AG10803 (cell line): ENCODE results near the gene RPS6KA5.
"Not testable (repeated sequence)": the region's sequence is repeated elsewhere in the genome, so short reads cannot be mapped to it uniquely, and the experiment has no call there.

Experiments
- DNase-seq: peaks from one replicate; pipeline ENCODE4 v3.0.0; 2010; ENCODE audit warnings: low read depth
- H3K4me3 ChIP-seq: 2 replicates; pipeline ENCODE4 v1.5.1; 2011; ENCODE audit warnings: mild to moderate bottlenecking, low read length, control low read depth
- CTCF ChIP-seq: conservative IDR thresholded peaks from 2 replicates; pipeline ENCODE4 v1.5.1; 2011; ENCODE audit warnings: mild to moderate bottlenecking, low read length, control low read depth, inconsistent platforms

The RPS6KA5 gene

DNA sequence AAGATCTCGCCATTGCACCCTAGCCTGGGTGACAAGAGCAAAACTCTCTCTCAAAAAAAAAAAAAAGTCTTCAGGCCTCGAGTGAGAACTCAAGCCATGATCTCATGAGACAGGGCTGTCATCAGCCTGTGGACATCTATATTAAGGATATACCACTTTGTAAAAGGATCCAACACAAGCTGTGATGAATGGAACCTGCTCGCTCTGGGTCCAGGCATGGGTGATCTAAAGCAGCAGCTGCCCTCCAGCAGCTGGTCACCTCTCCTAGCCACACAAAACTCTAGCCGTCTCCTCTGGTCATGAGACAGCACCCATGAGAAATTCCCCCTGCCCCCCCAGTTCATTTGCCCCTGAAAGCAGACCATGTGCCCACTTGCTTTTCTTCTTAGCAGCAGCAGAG is 34.3 kb upstream of the RPS6KA5 start:
- no peak overlapping the region for H3K4me3 ChIP-seq
- no peak for TF ChIP-seq CTCF
- DNase-seq: no peak

GRCh38 chr14:91093743-91094472 is 33.5 kb upstream of the RPS6KA5 start:
- H3K4me3 ChIP-seq, DNase-seq: not testable (repeated sequence)

- no peak overlapping the region for H3K4me3 ChIP-seq
- TF ChIP-seq CTCF: no peak
- no peak for DNase-seq
Measured at GRCh38 chr14:91092073-91092472, 31.6 kb upstream of the RPS6KA5 start.

GRCh38 chr14:91090743-91091142 is 30.3 kb upstream of the RPS6KA5 start:
- H3K4me3 ChIP-seq: no peak overlapping the region
- TF ChIP-seq CTCF: no peak
- DNase-seq: no peak

DNA sequence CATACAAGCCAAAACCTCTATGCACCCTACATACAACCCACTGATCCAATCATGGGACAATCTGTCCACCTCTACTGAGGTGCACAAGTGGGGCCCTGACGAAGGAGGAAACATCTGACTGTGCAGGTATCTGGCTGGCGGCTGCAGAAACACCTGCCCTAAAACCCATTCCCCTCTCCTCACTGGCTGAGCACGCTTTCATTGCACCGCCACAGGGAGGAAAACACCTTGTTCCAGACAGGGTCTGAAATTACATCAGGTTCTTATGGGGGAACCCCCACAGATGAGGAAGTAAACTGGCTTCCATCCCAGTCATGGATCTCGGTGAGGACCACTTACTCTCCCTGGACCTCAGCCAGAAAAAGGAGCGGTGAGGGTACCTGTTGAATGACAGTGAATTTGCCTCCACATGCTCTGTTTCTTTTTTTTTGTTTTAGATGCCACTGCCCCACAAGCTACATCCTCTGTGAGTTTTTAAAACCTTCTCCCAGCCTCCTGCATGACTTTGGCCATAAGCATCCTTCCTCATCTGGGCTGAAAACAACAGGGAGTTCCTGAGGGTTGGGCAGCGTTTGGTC is 29.6 kb upstream of the RPS6KA5 start:
- TF ChIP-seq CTCF: no peak
- no peak for DNase-seq
- no peak overlapping the region for H3K4me3 ChIP-seq

- TF ChIP-seq CTCF: no peak
- DNase-seq: no peak
- H3K4me3 ChIP-seq: no peak overlapping the region
Measured at GRCh38 chr14:91088585-91089235, 28.3 kb upstream of the RPS6KA5 start.

DNA sequence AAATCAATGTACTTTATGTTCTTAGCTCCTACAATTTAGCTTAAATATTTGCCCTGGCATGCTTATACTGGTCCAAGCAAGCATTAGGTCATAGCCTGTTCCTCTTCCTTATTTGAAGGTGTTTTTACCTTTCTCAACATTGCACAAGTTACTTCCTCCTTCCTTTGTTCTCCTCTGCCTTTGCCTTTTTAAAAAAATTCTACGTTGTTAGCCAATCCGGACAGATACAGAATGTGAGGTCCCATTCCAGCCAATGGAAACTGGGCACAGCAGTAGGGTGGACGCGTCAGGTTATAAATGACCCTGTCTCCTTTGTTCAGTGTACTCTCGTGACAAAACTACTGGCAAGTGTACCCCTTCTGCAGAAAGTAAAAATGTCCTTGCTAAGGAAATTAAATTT is 27.0 kb upstream of the RPS6KA5 start:
- not testable (repeated sequence) for DNase-seq, H3K4me3 ChIP-seq

DNA sequence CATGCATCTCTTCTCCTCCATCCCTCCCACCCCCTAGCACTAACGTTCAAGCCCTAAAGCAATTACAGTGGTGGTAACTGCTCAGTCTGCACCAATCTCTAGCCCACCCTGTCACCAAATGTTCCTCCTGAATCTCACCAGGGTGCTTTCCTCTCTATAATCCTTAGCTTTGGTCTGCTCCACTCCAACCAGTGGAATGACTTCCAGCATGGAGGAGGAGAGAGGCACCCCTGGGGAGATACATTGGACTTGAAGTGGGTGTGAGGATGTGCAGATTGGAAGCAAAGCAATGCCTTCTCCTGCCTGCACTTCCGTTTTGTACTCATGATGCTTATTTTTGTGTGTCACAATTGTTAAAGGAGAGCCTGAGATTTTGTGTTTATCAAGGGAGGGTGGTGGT is 24.1 kb upstream of the RPS6KA5 start:
- no peak for TF ChIP-seq CTCF
- no peak overlapping the region for H3K4me3 ChIP-seq
- DNase-seq: no peak
